ENCODE measurements around the gene ARPC5L. TPM values are rescaled to one million over a fixed set of nuclear protein-coding genes. Genes with fewer than 3 reads are reported as not detected.

Gene ARPC5L
- total and polyA plus RNA-seq, 2 of the 13 experiments (the other 11 are each of a cell fraction or from before 2014, with no cell fraction given): 29.9 to 33.8 TPM

GRCh38 chr9:124818431-124819281 lies 43.3 kb upstream of the ARPC5L start (continued):
- 0 out of 2 replicates have a peak, but pooled peaks have one; percentile 66 for TF ChIP-seq MYNN (CRISPR knock-in tag; IDR thresholded peaks at IDR 0.05; ENCODE audit: low read depth)
- no peak for TF ChIP-seq ZUFSP (CRISPR knock-in tag; IDR thresholded peaks at IDR 0.05; ENCODE audit: borderline replicate concordance)
- TF ChIP-seq PHF8 (CRISPR knock-in tag; IDR thresholded peaks at IDR 0.05): peak; percentile 53
- 0 out of 2 replicates have a peak, but pooled peaks have one; percentile 3 for TF ChIP-seq KDM6A (CRISPR knock-in tag; IDR thresholded peaks at IDR 0.05; ENCODE audit: low read depth)
- no peak for TF ChIP-seq TBP (CRISPR knock-in tag; IDR thresholded peaks at IDR 0.05)
- peak; percentile 71; the same call in 1 of the 2 replicates for TF ChIP-seq ZNF225 (CRISPR knock-in tag; IDR thresholded peaks at IDR 0.05)
- no peak for TF ChIP-seq HHEX (CRISPR knock-in tag; IDR thresholded peaks at IDR 0.05)
- no peak for TF ChIP-seq AHDC1 (CRISPR knock-in tag; IDR thresholded peaks at IDR 0.05; ENCODE audit: borderline replicate concordance)
- no peak for TF ChIP-seq DNMT1 (CRISPR knock-in tag; IDR thresholded peaks at IDR 0.05)
- TF ChIP-seq ZNF574 (CRISPR knock-in tag; IDR thresholded peaks at IDR 0.05): peak; percentile 60
- peak; percentile 71; the same call in 1 of the 2 replicates for TF ChIP-seq ZNF737 (CRISPR knock-in tag; IDR thresholded peaks at IDR 0.05; ENCODE audit: borderline replicate concordance)
- TF ChIP-seq YEATS4 (CRISPR knock-in tag; IDR thresholded peaks at IDR 0.05; ENCODE audit: borderline replicate concordance): peak; percentile 78
- peak; percentile 66; the same call in 1 of the 2 replicates for TF ChIP-seq ZNF44 (CRISPR knock-in tag; IDR thresholded peaks at IDR 0.05)
- no peak for TF ChIP-seq ZBTB21 (CRISPR knock-in tag; IDR thresholded peaks at IDR 0.05)
- no peak; the same call in 1 of the 2 replicates for TF ChIP-seq ZMAT3 (CRISPR knock-in tag; conservative IDR thresholded peaks at IDR 0.05)
- peak; percentile 40; the same call in 1 of the 3 replicates for TF ChIP-seq MXI1 (IDR thresholded peaks at IDR 0.05; ENCODE audit: borderline replicate concordance, low read depth, low read length)
- no peak for TF ChIP-seq ZBTB7A (CRISPR knock-in tag; IDR thresholded peaks at IDR 0.05)
- TF ChIP-seq IKZF4 (CRISPR knock-in tag; IDR thresholded peaks at IDR 0.05; ENCODE audit: borderline replicate concordance, low read depth, not compliant biosample characterization): peak; percentile 29
- TF ChIP-seq ZNF292 (CRISPR knock-in tag; IDR thresholded peaks at IDR 0.05; ENCODE audit: borderline replicate concordance, low read depth): peak; percentile 86
- no peak for TF ChIP-seq ZNF343 (CRISPR knock-in tag; IDR thresholded peaks at IDR 0.05)
